Right kidney (tissue), 1 donor: Measurements from ENCODE around the gene HOXC10.
A peak's percentile ranks its signal among the peaks of the same experiment; 100 is the strongest.

Source experiments
- DNase-seq: peaks from one replicate; pipeline ENCODE4 v3.0.0-alpha.2; 2016

The HOXC10 gene

DNA sequence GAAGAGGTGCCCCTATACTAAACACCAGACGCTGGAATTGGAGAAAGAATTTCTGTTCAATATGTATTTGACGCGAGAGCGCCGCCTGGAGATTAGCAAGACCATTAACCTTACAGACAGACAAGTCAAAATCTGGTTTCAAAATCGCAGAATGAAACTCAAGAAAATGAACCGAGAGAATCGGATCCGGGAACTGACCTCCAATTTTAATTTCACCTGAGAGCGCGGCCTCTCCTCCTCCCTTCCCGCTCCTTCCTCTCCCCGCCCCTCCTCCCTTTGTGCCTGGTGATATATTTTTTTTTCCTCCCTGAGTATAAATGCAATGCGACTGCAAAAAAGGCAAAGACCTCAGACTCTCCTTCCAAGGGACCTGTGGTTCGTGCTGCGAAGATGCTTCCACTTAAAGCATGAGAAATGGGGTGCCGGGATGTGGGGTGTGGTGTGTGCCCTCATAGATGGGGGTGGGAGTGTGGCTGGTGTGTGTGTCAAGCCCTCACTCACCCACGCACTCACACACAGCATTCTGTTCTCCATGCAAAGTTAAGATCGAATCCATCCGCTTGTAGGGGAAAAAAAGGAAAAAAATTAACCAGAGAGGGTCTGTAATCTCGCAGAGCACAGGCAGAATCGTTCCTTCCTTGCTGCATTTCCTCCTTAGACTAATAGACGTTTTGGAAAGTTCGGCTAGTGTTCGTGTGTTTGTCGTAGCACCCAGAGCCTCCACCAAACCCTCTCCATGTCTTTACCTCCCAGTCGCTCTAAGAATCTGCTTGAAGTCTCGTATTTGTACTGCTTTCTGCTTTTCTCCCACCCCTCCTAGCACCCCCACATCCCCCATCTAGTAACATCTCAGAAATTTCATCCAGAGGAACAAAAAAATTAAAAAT, 4.5 kb downstream of the HOXC10 start:
- DNase-seq, result no peak

DNA sequence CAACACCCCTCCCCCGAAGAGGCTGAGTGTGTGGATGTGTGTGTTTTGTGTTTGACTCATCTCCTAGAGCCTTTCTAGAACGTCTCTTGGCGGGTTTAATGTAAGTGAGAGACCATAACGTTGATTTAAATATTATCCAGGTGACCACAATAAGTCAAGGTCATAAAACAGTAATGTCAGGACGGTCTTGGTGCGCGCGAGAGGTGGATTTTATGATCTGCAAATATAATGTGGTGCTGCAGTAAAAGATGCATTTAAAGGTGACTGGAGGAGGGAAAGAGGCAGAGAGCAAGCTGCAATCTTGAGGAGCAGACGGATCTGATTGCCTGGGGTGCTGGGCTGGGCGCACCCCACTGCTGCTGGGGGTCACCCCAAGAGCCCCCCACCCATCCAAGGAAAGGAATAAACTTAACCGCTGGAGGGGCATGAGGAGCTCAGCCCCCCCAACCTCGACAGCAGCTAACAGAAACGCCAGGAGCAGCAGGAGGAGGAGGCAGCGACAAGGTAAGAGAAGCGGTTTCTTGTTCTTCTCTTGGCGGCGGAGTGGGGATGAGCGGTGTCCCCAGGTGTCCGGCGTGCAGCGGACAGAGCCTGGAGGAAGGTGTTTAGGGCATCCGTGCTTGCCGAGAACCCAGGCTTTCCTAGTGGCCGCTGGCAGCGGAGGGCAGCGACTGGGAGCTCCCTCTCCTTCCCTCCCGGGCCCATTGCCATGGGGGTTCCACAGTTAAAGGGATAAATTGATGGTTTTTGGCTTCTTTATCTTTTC, 5.5 kb downstream of the HOXC10 start:
- DNase-seq, result peak; percentile 81

DNA sequence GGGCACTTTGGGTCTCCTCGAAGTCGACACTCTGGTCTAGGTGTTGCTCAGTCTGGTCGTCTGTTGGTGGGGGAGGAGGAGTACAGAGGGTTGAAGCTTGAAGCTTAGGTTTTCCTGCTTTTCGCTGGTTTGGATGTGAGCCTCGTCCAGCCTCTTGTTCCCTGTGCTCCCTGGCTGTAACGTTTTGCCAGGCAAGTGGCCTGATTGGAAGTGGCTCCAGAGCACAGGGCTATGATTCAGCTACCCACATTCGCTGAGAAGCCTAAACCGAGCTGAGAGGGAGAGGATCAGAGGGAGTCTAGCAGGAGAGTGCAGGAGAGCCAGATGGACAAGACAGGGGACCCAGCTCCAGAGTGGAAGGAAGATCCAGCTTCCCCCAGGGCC, 6.1 kb downstream of the HOXC10 start:
- DNase-seq, result no peak

DNA sequence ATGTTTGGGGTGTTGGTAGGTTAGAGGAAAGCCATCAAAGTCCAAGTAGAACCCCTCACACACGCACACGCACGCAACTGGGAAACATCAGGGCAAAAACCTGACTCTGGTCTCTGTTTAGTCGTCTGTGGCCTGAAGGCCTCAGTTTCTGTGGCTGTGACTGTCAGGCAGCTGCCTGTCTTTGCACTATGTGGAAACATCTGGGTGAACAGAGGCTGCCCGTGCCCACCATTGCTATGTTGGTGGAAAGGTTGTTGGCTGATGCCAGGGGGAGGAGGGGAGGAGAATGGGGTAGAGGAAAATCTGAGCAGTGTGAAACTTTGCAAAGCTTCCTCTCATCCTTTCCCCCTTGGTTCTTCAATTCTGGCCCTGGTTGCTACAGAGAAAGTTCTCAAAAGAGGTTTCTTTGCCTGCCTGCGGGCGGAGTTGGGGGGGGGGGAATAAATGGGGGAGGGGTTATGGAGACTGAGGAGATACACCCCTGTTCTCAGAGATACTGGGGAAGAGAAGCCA, 7.5 kb downstream of the HOXC10 start:
- no peak for DNase-seq

DNA sequence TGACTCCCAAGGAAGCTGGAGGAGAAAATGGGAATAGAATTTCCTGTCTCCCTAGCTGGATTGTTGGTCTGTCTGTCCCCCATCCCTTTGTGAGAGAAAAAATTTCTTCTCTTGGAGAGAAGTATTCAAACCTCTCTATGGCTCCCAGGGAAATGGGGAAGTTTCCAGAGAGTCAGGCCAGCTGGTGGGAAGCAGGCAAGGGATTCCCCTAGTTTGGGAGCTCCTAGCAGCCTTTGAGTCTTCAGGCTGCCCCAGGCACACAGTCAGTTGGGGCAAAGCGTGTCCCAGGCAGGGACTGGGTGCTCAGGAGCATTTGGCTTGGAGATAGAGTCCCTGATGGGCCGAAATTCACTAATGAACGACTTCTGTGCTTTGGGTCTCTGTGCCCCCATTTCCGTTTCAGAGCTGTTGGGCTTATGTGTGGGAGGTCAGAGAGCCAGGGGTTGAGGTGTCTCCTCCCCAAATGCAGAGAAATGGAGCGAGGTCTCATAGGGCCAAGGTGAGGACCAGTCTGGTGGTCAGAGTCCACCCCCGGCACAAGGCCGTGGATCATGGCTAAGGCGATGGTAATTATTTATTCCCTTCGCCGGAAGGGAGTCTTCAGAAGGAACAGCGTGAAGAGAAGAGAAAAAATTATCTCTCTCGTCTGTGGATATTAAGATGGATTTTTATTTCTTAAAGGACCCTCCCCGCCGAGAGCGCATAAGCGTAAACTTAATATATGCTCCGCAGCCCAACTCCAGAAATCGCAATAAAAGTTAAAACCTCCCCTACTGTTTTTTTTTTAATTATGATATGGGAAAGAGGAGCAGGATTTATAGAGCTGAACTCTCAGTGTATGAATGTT, 8.4 kb downstream of the HOXC10 start:
- DNase-seq, result no peak

DNA sequence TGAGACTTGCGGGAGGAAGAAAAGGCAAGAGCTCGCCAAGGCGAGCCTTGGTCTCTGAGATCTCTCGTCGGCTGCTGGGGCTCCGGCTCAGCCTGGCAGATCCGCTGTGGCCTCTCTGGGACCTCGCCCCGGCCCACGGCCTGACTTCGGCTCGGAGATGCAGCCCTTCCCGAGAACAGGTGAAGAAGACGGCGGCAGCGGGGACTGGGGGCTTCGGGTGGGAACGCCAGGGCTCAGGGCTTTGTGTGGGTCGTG, 9.0 kb downstream of the HOXC10 start:
- DNase-seq, result no peak

DNA sequence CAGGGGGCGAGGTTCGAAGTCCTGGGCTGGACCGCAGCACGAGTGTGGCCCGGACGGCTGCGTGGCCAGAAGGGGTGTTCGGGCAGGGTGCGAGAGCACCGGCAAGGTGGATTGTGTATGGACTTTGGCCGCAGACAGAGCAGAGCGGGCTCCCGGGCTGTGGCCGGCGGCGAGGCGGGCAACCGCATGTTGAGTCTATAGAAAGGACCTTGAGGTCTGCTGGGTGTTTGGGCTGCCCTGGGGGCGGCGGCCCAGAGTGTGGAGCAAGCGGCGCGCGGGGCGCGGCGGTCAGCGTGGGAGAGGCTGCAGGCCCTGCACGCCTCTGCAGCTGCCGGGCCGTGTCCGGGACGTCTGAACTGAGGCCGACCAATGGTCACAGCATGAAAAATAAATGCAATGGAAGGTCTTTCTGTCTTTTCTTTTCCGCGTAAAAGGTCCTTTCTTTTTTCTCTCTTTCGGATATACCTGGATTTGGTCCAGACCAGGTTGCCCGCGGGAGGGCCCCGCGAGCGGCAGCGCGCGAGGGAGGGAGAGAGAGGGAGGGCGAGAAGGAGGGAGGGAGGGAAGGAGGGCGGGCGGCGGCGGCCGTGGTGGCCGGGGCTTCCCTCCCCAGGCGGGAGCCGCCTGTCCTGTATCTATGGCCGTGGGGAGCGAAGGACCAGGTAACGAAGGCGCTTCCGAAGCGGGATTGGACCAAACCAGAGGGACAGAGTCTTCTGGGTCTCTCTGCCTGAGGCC, 9.5 kb downstream of the HOXC10 start:
- DNase-seq, result peak; percentile 93

DNA sequence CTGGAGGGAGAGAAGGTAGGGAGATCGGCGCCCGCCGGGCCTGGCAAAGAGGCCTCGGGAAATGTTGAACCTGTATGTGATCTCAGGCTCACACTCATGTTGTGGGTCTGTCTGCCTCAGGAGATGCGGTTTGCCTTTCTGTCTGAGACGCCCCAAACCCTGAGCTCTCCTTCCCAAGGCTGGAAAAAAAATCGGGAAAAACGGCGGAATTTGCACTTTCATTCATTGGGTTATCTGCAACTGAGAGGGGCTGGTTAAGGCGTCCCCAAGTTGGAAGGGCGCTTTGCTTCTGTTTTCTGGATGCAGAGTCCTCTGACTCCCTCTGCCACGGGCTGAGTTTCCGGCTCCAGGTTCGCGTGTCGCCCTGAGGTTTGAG, 10.0 kb downstream of the HOXC10 start:
- DNase-seq, result no peak

DNA sequence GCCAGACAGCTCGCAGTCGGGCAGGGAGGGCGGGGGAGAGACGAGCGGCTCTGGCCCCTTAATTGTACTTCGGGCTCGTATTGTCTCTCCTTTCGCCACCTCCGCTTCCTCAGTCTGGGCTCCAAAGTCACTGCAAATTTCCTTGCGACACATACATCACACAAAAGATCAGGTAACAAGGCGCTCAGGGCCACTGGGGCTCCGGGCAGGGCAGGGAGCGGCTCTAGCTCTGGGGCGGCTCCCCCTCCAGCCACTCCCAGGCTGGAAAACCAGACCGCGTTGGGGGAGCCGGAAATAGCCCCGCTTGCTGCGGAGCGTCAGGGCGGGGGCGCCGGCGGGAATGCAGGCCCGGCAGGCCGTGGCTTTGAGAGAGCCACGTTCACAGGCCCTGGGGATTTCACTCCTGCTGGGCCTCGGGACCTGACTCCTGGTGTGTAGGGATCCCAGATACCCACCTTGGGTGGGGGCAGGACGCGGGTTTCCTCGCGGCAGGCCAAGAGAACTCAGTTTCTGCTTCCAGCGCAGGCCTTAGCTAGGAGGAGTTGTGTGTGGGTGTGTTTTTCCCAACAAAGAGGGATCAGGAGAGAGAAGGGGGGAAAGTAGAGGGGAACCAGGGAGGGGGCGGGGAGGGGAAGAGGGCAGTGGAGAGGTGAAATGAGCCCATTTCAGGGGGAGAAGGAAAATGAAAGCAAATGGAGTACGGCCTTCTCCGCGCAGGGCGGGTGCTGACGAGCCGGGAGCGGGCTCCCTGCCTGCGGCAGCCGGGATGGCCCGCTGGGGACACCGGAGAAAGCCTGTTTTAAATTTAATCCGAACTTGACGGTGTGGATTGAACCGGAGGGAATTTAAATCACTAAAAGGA, 10.7 kb downstream of the HOXC10 start:
- peak; percentile 86 for DNase-seq

DNA sequence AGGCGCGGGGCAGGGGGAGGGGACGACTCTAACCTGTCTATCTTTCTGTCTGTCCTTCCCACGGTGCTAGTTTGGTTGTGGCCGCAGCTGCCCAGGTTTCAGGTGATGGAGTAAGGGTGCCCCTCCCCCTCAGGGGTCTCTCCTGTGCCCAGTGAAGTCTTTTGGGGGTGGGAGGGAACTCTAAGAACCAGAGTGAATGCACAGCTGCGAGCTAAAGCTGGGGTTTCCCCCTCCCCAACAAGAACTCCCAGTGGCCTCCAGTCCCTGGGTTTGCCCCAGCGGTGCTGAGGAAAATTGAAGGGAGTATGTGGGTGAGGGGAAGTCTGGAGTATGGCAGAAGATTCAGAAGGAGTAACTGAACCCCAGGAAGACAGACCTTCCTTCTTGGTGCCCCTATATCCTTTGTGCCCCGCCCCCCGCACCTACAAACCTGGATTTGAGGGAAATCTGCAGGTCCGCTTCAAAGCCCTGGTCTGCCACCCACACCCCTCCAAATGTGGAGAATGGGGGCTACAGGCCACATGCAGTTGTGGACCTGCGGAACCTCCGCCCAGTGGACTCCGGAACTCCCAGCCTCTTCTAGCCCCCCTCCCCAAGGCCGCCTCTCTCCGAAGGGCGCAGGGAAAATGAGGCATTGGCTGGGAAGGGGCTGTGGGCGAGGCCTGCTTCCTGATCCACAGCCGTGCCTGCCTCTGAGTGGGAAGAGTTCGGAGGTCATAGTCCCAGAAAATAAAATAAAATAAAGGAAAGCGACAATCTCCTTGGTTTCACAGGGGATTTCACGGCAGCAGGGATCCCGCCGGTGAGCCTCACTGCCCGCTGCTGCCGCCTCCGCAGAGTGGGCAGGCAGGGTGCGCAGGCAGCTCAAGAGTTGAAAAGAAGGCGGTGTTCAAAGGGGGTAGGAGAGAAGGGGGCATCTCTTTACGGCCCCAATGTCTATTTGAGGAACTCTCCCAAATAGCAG, 11.6 kb downstream of the HOXC10 start:
- DNase-seq, result no peak

DNA sequence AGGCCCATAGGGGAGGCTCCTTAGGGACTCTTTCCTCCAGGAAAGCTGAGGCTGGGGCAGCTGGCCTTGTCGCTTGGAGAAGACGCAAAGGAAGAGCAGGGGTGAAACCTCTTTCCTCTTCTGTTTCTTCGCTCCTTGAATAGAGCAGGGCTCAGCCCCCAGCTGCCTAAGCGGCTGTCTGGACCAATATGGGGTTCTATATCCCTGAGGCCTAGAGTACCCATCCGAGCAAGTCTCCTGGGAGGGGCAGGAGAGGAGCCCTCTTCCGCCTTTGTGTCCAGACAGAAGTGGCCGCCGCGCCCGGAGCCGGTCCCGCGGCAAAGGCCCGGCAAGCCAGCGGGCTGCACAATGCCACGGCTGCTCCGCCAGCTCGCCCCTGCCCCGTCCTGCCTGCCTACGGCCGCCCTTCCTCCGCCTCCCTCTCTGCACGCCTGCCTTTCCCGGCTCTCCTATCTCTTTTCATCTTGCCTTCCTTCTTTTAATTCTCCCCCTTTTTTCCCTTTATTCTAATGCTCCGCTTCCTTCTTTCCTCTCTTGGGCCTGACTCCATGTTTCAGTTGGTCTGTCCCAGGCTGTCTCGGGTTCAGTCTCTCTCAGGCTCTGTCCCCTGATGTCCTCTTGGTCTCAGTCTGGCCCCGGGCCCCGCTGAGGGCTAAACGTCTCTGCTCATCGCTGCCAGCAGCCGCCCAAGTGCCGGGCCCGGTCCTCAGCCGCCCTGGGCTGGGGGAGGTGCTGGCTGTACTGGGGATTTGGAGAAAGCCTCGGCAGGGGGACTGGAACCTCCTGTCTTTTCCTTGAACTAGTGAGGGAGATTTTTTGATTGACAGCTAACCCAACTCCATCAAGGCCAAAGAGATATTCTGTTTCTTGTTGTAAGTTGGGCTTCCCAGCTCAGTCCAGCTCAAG, 12.5 kb downstream of the HOXC10 start:
- DNase-seq, result no peak

DNA sequence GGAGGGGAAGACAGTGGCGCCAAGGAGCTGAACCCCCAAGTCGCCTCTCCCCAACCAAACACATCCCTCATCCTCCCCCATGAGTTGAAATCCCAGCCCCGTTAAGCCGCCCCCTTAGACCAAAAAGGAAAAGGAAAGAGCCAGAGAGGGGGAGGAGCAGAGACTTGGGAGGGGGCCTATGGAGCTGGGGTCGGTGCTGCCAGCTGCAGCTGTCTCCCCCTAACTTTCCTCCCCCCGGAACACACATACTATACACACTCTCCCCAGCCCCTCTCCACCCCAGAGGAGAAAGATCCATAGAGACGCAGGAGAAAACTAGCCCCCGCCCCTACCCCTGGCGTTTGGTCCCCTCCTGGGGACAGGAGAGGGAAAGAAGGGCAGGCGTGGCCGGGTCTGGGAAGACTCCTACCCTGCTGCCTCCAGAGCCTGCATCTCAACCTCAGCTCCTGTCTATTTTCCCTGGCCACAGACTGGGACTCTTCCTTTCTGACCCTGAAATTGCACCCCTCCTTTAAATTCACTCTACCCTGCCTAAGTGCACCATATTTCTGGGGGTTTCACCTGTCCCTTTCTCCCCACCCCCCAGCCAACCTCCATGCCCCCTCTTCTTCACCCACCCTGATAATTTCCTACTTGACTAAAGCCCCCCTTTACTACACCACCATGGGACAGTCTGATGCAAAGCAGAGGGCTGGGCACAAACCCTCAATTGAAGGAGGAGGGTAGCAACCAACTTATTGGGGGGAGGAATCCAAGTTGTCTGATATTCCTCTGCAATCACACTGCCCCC, 13.4 kb downstream of the HOXC10 start:
- no peak for DNase-seq

DNA sequence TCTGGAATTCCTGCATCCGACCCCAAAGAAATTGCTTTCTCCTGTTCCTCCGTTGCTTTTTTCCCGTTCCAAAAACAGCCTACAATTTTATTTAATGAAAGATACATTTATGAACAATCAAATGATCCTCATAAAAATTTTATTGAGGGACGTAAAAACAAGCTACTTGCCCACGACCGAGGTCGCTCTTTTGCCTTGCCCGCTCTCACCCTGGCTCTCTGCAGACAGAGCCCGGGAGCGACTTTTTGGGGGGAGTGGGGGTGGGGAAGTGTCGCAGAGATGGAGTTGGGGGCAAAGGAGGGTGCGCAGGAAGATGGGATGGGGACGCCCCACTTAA, 13.9 kb downstream of the HOXC10 start:
- no peak for DNase-seq

DNA sequence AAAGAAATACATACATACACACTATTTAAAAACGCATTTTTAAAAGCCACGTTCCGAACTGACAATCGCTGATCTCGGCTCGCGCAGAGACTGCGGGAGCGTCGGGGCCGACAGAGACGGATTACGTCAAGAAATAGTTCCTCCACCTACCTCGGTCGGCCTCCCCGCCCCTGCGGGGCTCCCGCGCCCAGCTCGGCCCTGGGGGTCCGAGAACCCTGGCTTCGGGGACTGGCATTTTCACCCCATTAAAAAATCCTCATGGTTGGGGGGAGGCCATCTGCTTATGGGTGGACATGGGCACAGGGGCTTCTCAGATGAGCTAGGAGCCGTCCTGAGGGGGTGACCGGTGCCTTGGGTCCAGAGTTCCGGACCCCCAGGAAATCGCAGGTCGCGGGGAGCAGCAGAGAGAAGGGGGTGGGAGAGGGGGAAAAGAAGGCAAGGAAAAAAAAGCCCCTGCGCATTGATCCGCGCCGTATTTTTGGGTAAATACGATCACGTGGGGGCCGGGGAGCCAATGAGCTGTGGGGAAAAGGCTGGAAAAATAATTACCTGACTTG, 14.7 kb downstream of the HOXC10 start:
- no peak for DNase-seq

DNA sequence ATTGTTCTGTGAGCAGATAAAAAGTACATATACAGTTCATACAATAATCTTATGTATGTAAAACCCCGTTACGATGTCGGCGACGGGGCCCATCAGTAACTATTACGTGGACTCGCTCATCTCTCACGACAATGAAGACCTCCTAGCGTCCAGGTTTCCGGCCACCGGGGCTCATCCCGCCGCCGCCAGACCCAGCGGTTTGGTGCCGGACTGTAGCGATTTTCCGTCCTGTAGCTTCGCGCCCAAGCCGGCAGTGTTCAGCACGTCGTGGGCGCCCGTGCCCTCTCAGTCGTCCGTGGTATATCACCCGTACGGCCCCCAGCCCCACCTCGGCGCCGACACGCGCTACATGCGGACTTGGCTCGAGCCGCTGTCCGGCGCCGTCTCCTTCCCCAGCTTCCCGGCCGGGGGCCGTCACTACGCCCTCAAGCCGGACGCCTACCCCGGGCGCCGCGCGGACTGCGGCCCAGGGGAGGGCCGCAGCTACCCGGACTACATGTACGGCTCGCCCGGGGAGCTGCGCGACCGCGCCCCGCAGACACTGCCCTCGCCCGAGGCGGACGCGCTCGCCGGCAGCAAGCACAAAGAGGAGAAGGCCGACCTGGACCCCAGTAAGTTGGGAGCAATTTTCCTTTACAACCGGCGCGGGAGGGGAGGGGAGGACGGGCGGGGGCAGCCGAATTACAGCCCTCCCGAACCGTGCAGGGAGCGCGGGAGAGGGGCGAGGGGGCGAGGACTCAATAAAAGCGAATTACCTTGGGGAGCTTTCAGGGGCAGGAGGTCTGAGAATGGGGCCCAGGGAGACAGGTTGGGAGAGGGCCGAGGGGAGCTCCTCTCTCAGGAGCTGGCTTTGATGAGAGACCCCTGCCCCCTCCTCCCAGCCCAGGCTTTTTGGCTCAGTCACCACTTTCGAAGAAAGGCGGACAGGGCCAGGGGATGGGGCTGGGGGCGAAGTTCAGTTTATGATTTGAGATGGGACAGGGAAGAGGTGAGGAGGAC, 15.5 kb downstream of the HOXC10 start, which contains the start of gene HOXC9:
TSS of gene HOXC9 (plus strand) at position 46 of the 999 bp plus-strand sequence. CDS start at position 74, 28 bp downstream.
- DNase-seq, result peak; percentile 83
